Ectodermal cell (in vitro differentiated cells): ENCODE results near the gene SH3BGRL3.

Source experiments
- H3K27ac ChIP-seq: 2 replicates; pipeline ENCODE4 v1.7.0; 2013; ENCODE audit warnings: mild to moderate bottlenecking, low read depth, low read length; ENCODE audit not compliant: insufficient read depth, poor library complexity, severe bottlenecking
- H3K27me3 ChIP-seq: 2 replicates; pipeline ENCODE4 v1.7.0; 2013; ENCODE audit warnings: mild to moderate bottlenecking, low read length; ENCODE audit not compliant: insufficient read depth, control insufficient read depth, poor library complexity, severe bottlenecking
- H3K36me3 ChIP-seq: one replicate; pipeline ENCODE4 v1.7.0; 2013; ENCODE audit warnings: low read length; ENCODE audit not compliant: control insufficient read depth, insufficient read depth
- H3K4me1 ChIP-seq: one replicate; pipeline ENCODE4 v1.7.0; 2013; ENCODE audit warnings: low read length; ENCODE audit not compliant: control insufficient read depth, insufficient read depth
- H3K4me3 ChIP-seq: 2 replicates; pipeline ENCODE4 v1.7.0; 2013; ENCODE audit warnings: low read depth, low read length, control low read depth; ENCODE audit not compliant: insufficient read depth
- H3K9me3 ChIP-seq: 2 replicates; pipeline ENCODE4 v1.7.0; 2013; ENCODE audit warnings: mild to moderate bottlenecking, low read length, moderate library complexity; ENCODE audit not compliant: control insufficient read depth
- WGBS, 2 experiments: methylation state at CpG; one replicate each; pipeline ENCODE4 v1.1.7; 2013; ENCODE audit warnings: missing lambda C conversion rate in 2 of 2; 5-methylcytosine and 5-hydroxymethylcytosine counted together

Gene SH3BGRL3

DNA sequence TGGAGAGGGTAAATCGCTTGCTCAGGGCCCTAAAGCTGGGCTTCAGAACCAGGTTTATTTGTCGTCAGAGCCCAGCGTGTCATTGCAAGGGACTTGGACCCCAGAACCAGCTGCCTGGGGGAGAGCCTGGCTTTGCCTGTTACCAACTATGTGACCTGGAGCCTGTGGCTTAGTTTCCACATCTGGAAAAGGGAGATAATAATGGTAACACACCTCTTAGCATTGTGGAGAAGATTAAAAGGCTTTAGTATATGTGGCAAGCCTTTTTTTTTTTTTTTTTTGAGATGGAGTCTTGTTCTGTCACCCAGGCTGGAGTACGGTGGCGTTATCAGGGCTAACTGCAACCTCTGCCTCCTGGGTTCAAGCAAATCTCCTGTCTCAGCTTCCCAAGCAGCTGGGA, 50.4 kb downstream of the SH3BGRL3 start:
- Histone ChIP-seq H3K4me1 (peaks cover under 1% of the 10 kb centered on the region), H3K27me3 (peaks cover under 1% of the 10 kb centered on the region), H3K27ac (no peak overlapping the region), H3K36me3 (no peaks in the 10 kb centered on the region), H3K4me3 (no peak overlapping the region), H3K9me3 (no peaks in the 10 kb centered on the region)
- 92 to 97% methylated on average over 5 of the region's 5 CpGs for WGBS, 2 experiments
